SKM-1 treated with dmso at 0.1 percent for 144 hours (cell line): ENCODE results near the gene SMARCA4.

ENCODE experiments used
- DNase-seq: peaks from one replicate; lab custom pipeline; 2025; ENCODE audit not compliant: unreplicated experiment; lab: John Stamatoyannopoulos, UW

The SMARCA4 gene

GRCh38 chr19:11007385-11007784, 46.6 kb downstream of the SMARCA4 start:
- DNase-seq: no peak

- DNase-seq: no peak
These were observed 47.2 kb downstream of the SMARCA4 start for GRCh38 chr19:11007962-11008532.

DNA sequence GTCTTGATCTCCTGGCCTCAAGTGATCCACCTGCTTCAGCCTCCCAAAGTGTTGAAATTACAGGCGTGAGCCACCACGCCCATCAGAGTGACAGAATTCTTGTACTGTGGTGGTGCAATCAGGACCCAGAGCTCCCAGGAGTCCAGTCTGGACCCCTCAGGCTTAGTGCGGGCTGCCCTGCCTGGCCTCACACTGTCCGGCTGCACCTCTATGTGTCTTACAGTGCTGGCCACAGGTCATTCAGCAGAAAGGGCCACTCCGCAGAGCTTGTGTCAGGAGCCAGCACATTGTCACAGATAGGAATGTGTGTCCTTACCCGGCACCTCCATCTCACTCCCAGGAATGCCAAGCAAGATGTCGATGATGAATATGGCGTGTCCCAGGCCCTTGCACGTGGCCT, 49.2 kb downstream of the SMARCA4 start:
- DNase-seq: no peak

DNA sequence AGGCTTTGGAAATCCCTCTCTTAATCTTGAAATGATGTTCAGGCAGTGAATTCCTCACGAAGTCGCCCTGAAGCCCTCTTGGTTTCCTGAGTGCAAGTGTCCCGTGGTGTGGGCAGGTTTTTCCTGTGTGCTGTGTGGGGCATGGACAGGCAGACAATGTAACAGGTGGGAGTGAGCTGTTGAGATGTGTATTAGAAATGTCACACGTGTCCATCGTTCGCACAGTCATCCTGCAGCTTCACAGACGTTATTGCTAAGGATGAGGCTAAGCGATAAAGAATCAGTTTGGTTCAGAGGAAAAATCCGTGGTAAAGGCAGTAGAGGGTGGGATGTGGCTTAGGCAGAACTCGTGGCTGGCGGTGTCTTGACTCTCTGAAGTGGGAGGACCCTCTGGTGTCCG, 51.7 kb downstream of the SMARCA4 start:
- DNase-seq: no peak

DNA sequence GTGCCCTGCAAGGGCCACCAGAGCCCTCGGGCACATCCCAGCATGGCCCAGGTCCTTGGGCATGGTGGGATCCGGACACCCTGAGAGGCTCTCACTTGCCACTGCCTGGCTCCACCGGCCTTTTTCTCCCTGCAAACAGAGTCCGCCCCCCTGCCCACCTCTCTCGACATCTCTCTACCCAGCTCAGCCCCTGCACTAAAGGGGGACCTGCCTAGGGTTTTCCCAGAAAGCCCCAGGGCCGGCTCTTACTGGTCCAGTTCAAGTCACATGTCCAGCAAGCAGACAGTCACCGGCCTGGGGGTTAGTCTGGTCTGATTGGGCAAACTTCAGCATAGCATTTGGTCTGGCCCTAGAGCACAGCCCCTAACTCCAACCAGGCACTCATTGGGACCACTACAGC, 52.9 kb downstream of the SMARCA4 start:
- DNase-seq: no peak

- DNase-seq: no peak
These were observed 53.6 kb downstream of the SMARCA4 start for GRCh38 chr19:11014403-11014911.

GRCh38 chr19:11016631-11017030, 55.8 kb downstream of the SMARCA4 start:
- DNase-seq: no peak

DNA sequence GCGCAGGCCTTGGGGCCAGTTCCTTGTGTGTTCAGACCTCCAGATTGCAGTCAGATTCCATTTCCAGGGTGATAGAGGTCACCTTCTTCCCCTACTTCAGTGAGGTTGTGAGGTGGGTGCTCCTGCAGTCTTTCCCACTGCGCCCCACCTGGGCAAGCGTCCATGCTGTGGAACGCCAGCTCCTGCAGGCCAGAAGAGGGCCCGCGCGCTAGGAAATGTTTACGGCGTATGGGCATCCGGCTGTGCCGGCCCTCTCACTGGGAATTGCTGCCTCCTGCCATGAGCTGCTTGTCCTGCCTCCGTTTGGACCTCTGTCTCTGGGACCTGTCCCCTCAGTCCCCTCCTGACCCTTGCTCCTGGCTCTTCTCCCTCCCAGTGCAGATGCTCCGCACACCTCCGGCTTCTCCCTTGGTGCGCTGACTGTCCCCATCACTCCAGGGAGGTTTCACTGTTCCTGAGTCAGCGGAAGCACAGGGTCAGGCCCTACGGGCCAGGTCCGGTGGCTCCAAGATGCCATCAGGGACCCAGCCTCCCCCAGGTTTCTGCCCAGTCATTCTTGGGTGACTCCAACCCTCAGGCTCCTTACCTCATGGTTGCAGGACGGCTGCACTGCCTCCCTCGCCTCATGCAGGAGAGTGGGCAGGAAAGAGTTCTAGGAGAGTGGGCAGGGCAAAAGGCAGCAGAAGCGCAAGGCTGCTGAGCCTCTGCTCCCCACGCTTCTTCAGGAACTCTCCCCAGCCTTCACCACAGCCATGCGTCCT, 56.6 kb downstream of the SMARCA4 start:
- no peak for DNase-seq

DNA sequence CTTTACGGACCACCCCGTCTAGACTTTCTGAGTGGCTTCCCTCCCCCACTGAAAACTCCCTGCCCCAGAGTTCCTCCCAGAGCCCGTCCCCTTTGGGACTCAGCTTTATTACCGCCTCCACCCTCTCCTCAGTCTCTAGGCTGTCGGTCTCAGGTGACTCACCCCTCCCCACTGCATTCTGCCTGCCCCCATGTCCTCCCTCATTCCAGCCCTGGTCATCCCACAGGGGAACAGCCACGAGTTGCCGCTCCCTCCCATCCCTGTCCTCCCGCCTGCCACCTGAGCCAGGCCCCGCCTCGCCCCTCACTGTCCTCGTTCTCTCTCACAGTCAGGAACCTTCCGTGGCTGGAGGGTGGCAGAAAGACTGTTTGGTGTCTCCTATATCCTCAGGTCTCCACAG, 57.3 kb downstream of the SMARCA4 start:
- no peak for DNase-seq

GRCh38 chr19:11018763-11019162, 57.9 kb downstream of the SMARCA4 start:
- no peak for DNase-seq

GRCh38 chr19:11019262-11019661, 58.4 kb downstream of the SMARCA4 start:
- no peak for DNase-seq

DNA sequence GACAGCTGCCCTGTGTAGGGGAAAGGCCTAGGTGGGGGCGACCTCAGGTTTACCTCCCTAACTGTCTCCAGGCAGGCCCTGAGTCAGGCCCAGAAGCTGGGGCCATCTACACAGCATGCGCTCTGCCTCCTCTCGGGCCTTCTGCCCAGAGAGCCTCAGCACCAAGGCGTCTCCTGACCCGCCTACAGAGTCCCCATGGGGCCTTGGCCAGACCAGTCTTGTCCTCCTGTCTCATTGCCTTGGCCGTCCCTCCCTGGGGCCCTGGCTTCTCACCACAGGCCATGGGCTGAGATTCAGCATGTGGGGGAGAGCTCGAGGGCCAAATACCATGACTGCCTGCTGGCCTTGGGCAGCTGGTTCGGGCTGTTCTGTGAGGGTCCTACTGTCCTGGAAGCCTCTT, 59.0 kb downstream of the SMARCA4 start:
- no peak for DNase-seq

- no peak for DNase-seq
These were observed 59.6 kb downstream of the SMARCA4 start for GRCh38 chr19:11020423-11020822.

DNA sequence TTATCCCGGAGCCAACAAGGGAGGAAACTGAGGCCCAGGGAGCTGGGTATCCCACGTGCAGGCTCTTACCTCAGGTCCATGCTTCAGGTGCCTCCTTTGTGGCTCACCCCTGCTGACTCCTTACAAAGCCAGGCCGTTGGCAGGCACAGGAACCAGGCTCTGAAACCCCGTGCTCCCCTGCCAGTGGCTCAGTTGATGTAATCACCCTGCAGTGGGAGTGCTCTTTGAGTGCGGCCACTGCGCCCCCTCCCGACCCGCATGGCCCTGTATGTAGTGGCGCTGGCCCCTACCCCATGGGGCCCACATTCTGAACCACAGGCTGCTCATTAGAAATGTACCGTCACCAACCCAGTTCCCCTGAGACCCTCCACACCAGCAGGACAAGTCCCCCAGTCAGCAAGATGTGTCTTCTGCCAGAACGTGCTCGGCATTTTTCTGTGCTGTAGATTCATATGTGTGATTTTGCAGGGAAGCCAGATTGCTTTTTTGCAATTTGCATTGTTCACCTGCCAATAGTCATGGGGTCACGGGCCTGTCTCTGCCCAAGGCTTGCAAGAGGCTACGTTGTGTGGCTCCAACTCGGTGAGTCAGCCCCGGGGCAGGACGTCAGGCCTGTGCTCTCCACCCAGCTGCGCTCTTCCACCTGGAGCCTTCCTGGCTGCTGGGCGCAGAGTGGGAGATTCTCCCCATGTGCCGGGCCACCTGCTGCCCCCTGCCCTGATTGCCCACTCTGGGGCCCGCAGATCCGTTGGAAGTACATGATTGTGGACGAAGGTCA, 60.3 kb downstream of the SMARCA4 start:
- no peak for DNase-seq

DNA sequence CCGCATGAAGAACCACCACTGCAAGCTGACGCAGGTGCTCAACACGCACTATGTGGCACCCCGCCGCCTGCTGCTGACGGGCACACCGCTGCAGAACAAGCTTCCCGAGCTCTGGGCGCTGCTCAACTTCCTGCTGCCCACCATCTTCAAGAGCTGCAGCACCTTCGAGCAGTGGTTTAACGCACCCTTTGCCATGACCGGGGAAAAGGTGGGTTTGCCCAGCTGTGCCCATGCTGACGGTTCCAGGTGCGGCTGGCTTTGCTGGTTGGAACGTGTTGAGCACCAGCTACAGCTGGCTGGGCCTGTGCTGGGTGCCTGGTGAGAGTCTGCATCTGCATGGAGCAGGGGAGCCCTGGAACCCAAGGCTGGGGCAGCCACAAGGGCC, 60.9 kb downstream of the SMARCA4 start:
- DNase-seq: no peak

DNA sequence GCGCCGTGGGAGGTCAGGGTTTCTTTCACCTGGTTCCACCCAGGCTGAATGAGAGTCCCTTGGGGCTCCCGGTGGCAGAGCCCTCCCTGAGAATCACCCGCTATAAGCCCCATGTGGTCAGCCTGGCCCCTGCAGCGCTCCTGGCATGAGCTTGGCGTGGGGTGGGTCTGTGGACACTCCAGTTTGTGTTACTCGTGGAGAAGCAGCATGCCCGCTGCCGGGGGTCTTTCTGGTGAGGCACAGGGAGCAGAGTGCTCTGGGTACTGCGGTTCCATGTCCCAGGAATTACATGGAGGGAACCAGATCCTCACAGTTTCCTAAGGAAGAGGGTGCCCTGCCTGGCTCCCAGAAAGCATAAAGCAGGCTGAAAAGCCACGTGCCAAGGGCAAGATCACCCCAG, 62.2 kb downstream of the SMARCA4 start:
- DNase-seq: no peak

GRCh38 chr19:11023710-11024109, 62.9 kb downstream of the SMARCA4 start:
- no peak for DNase-seq

DNA sequence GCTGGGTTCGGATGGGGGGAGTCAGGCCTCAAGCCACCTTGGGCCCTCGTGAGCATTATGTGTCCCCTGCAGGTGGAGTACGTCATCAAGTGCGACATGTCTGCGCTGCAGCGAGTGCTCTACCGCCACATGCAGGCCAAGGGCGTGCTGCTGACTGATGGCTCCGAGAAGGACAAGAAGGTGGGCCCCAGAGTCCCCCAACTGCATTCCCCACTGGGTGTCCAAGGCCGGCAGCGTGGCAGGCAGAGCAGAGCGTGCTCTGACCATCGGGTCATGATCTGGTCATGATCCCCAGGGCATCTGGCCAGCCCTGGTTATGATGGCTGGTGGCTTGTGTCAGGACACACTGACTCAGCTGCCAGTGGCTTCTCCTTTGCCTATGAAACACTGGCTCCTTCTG, 63.4 kb downstream of the SMARCA4 start:
- no peak for DNase-seq

DNA sequence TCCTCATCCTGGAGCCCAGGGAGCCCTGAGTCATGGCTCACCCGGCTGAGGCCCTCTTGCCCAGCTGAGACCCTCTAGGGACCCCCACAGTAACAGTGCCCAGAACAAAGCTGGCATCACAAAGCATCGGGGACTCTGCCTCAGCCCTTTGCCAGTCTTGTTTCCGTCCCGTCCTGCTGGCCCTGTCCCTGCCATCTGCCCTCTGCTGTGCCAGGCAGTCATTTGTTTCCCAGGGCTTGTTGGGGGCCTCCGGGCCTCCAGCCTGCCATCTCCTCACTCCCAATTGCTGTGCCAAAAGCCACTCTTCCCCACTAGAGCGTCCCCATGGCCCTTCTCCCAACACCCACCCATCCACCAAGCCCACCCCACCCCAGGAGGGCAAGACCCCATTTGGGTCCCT, 64.2 kb downstream of the SMARCA4 start:
- no peak for DNase-seq

DNA sequence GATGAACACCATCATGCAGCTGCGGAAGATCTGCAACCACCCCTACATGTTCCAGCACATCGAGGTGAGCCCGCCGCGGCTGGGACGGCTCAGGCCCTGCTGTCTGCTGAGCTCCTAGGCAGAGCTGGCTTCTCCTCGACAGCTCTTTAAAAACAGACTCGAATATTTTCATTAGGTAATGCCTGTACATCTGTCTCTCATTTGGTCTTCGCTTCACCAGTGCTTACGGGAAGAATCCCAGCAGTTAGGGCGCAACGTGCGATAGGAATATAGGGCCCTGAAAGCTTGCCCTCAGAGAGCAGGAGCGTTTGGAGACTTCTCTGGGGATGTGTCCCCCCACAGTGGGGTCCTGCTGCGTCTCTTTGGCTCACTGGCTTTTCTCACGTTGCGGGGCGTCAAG, 64.6 kb downstream of the SMARCA4 start:
- no peak for DNase-seq

DNA sequence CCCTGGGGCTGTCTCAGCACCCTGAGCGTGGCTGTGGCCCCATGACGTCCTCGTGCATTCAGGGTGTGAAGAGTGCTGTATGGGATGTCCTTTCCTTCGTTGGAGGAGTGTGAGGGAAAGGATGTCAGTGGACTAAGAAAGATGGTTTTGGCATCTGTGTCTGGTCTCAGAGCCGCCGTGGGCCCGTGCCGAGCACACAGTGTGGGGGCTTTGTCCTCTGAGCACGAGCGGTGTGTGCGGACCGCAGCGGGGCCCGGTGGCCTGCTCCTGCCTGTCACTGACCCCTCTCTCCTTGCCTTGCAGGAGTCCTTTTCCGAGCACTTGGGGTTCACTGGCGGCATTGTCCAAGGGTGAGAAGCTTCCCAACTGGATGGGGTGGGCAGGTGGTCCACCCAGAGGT, 65.2 kb downstream of the SMARCA4 start:
- no peak for DNase-seq

DNA sequence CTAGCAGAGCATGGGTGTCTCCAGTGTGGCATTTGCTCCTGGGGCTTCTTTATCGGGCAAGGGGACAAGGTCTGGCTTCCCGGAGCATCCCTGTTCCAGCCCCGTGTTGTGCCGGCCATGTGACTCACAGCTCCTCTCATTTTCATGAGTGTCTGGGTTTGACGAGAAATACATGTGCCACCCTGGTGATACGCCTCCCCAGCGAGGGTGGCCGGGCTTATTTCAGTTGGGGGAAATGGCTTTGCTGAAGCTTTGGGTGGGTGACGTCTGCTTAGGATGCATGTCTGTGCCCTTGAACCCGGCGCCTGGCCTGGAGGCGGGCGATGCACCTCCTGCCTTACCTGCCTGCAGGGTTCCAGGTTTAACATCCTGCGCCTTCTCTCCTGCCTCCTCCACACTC, 66.6 kb downstream of the SMARCA4 start:
- no peak for DNase-seq
